H9 (cell line): ENCODE results near the gene SYNE2. TPM values are rescaled to one million over a fixed set of nuclear protein-coding genes. Genes with fewer than 3 reads are reported as not detected.

Experiments used
- DNase-seq: peaks from one replicate; pipeline ENCODE4 v3.0.0-alpha.2; 2017
- H2AFZ ChIP-seq: one replicate; pipeline ENCODE4 v1.6.1; 2013; ENCODE audit warnings: mild to moderate bottlenecking, low read length, control low read depth, moderate library complexity
- H2AK5ac ChIP-seq: 2 replicates; pipeline ENCODE4 v1.6.1; 2013; ENCODE audit warnings: low read length, control low read depth, mixed read lengths; ENCODE audit not compliant: insufficient read length
- H2BK120ac ChIP-seq: one replicate; pipeline ENCODE4 v1.6.1; 2013; ENCODE audit warnings: low read depth, mild to moderate bottlenecking, low read length, control low read depth, inconsistent platforms; ENCODE audit not compliant: poor library complexity, severe bottlenecking
- H2BK12ac ChIP-seq: 2 replicates; pipeline ENCODE4 v1.6.1; 2013; ENCODE audit warnings: low read length, control low read depth, mixed read lengths, low read depth; ENCODE audit not compliant: insufficient read length
- H2BK15ac ChIP-seq: 2 replicates; pipeline ENCODE4 v1.6.1; 2013; ENCODE audit warnings: low read depth, low read length, control low read depth
- H2BK20ac ChIP-seq: one replicate; pipeline ENCODE4 v1.6.1; 2013; ENCODE audit warnings: low read depth, mild to moderate bottlenecking, low read length, control low read depth, inconsistent platforms; ENCODE audit not compliant: poor library complexity, severe bottlenecking
- H2BK5ac ChIP-seq: 2 replicates; pipeline ENCODE4 v1.6.1; 2013; ENCODE audit warnings: low read length, control low read depth, mixed read lengths; ENCODE audit not compliant: insufficient read length
- H3K14ac ChIP-seq: 2 replicates; pipeline ENCODE4 v1.6.1; 2013; ENCODE audit warnings: low read length, control low read depth; ENCODE audit not compliant: insufficient read depth
- H3K18ac ChIP-seq: 2 replicates; pipeline ENCODE4 v1.6.1; 2013; ENCODE audit warnings: low read depth, mild to moderate bottlenecking, mixed read lengths, low read length, control low read depth; ENCODE audit not compliant: insufficient read length
- H3K23ac ChIP-seq: 2 replicates; pipeline ENCODE4 v1.6.1; 2013; ENCODE audit warnings: low read length, control low read depth, mixed read lengths, low read depth; ENCODE audit not compliant: insufficient read length
- H3K23me2 ChIP-seq: 2 replicates; pipeline ENCODE4 v1.6.1; 2013; ENCODE audit warnings: low read depth, mild to moderate bottlenecking, mixed read lengths, low read length, control low read depth; ENCODE audit not compliant: insufficient read length, poor library complexity, severe bottlenecking
- H3K27ac ChIP-seq: 2 replicates; pipeline ENCODE4 v1.5.1; 2013; ENCODE audit warnings: low read length, control low read depth, mixed read lengths, low read depth; ENCODE audit not compliant: insufficient read length
- H3K27me3 ChIP-seq: 2 replicates; pipeline ENCODE4 v1.6.1; 2013; ENCODE audit warnings: low read length, control low read depth, inconsistent platforms; ENCODE audit not compliant: insufficient read depth
- H3K4ac ChIP-seq: 2 replicates; pipeline ENCODE4 v1.6.1; 2013; ENCODE audit warnings: low read depth, mild to moderate bottlenecking, control low read depth, inconsistent platforms, low read length, moderate library complexity
- H3K4me1 ChIP-seq: 2 replicates; pipeline ENCODE4 v1.6.1; 2013; ENCODE audit warnings: low read length, control low read depth, inconsistent platforms; ENCODE audit not compliant: insufficient read depth
- H3K4me2 ChIP-seq: 2 replicates; pipeline ENCODE4 v1.6.1; 2013; ENCODE audit warnings: low read length, control low read depth, mixed read lengths; ENCODE audit not compliant: insufficient read length, insufficient read depth
- H3K56ac ChIP-seq: 2 replicates; pipeline ENCODE4 v1.6.1; 2013; ENCODE audit warnings: low read depth, mild to moderate bottlenecking, mixed read lengths, low read length, control low read depth; ENCODE audit not compliant: insufficient read length
- H3K79me1 ChIP-seq: 2 replicates; pipeline ENCODE4 v1.6.1; 2013; ENCODE audit warnings: low read depth, mild to moderate bottlenecking, moderate library complexity, low read length, control low read depth, inconsistent platforms; ENCODE audit not compliant: insufficient read depth, poor library complexity, severe bottlenecking
- H3K79me2 ChIP-seq: 2 replicates; pipeline ENCODE4 v1.6.1; 2013; ENCODE audit warnings: low read length, control low read depth, inconsistent platforms; ENCODE audit not compliant: insufficient read depth
- H3K9ac ChIP-seq: 2 replicates; pipeline ENCODE4 v1.6.1; 2013; ENCODE audit warnings: low read length, control low read depth, mixed read lengths; ENCODE audit not compliant: insufficient read length; ENCODE audit errors: extremely low read depth
- H3K9me3 ChIP-seq: one replicate; pipeline ENCODE4 v1.6.1; 2013; ENCODE audit warnings: low read depth, low read length, inconsistent platforms; ENCODE audit not compliant: control insufficient read depth
- H3T11ph ChIP-seq: one replicate; pipeline ENCODE4 v1.6.1; 2013; ENCODE audit warnings: mild to moderate bottlenecking, low read length, control low read depth, inconsistent platforms
- H4K20me1 ChIP-seq: one replicate; pipeline ENCODE4 v1.6.1; 2013; ENCODE audit not compliant: control insufficient read depth, insufficient read length, insufficient read depth
- H4K5ac ChIP-seq: 2 replicates; pipeline ENCODE4 v1.6.1; 2013; ENCODE audit warnings: low read depth, mild to moderate bottlenecking, mixed read lengths, low read length, control low read depth; ENCODE audit not compliant: insufficient read length
- H4K8ac ChIP-seq: replicated peaks from 2 replicates; pipeline ENCODE4 v1.6.1; 2013; ENCODE audit warnings: low read length, control low read depth, mixed read lengths, low read depth; ENCODE audit not compliant: insufficient read length
- H4K91ac ChIP-seq: 2 replicates; pipeline ENCODE4 v1.6.1; 2013; ENCODE audit warnings: low read depth, mild to moderate bottlenecking, moderate library complexity, mixed read lengths, low read length, control low read depth; ENCODE audit not compliant: insufficient read length
- H3K27ac Mint-ChIP-seq, 3 experiments: 2 replicates in 2 of 3; 3 replicates in 1 of 3; pipeline ENCODE4 v1.8.0; 2020 to 2021; ENCODE audit warnings: mixed read lengths in 3 of 3, mild to moderate bottlenecking in 1 of 3, moderate library complexity in 1 of 3
- H3K27me3 Mint-ChIP-seq: 2 replicates; pipeline ENCODE4 v1.8.0; 2021; ENCODE audit warnings: low read depth, mild to moderate bottlenecking, moderate library complexity, mixed read lengths
- H3K36me3 Mint-ChIP-seq, 3 experiments: 2 replicates in 2 of 3; 3 replicates in 1 of 3; pipeline ENCODE4 v1.8.0; 2020 to 2021; ENCODE audit warnings: low read depth in 3 of 3, mixed read lengths in 3 of 3; ENCODE audit not compliant: insufficient read depth in 1 of 3
- H3K4me1 Mint-ChIP-seq, 2 experiments: 2 replicates each; pipeline ENCODE4 v1.8.0; 2020; ENCODE audit warnings: mixed read lengths in 2 of 2
- H3K4me3 Mint-ChIP-seq, 2 experiments: 2 replicates in 1 of 2; 3 replicates in 1 of 2; pipeline ENCODE4 v1.8.0; 2020 to 2021; ENCODE audit warnings: mild to moderate bottlenecking in 2 of 2, mixed read lengths in 2 of 2, moderate library complexity in 1 of 2
- H3K9me3 Mint-ChIP-seq, 2 experiments: 2 replicates in 1 of 2; 3 replicates in 1 of 2; pipeline ENCODE4 v1.8.0; 2020; ENCODE audit warnings: mild to moderate bottlenecking in 2 of 2, mixed read lengths in 2 of 2, moderate library complexity in 1 of 2
- WGBS: extraction: QIAGEN DNeasy Blood & Tissue Kit; methylation state at CpG from one replicate; pipeline ENCODE4 v1.1.7; 2013; ENCODE audit warnings: missing lambda C conversion rate, low lambda C conversion rate, mixed read lengths; ENCODE audit not compliant: insufficient read length; ENCODE audit errors: extremely low coverage; 5-methylcytosine and 5-hydroxymethylcytosine counted together
- total RNA-seq: library from RNA; stranded (reverse); gene quantifications from 2 replicates; pipeline ENCODE4 v1.2.1, GENCODE V29; 2021
- TF ChIP-seq, protein P1 (sequence below): fragments of 200-600 bp; sonication (generic); conservative IDR thresholded peaks from 3 replicates; pipeline ENCODE4 v1.8.0; 2021; ENCODE audit warnings: antibody characterized with exemption, mild to moderate bottlenecking

Gene SYNE2
- total RNA-seq, 1 experiment from 2014 or later, result 43.3 TPM

DNA sequence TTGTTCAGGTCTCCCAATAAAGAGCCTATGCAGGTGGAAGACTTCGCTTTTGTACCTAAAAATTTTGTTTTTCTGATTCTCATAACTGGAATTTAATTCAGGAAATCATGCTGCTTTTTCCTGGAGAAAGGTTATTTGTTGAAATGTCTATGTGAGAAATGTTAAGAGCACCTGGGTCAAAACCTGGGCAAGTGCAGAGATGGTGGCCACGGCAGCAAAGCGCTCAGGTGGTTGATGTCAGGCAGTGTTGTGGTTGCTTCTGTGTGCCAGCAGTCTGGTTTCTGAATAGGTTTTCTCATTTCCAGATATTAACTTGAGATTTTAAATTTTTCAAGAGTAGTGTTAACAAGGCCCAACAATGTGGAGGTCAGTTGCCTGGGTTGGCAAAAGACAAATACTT, 345.2 kb downstream of the SYNE2 start:
- Mint-ChIP-seq H3K36me3 (peaks cover 7 to 9% (median 8%) of the 10 kb centered on the region in 3 experiments; a peak in 4 of 7 replicates), H3K27ac (no peak overlapping the region), H3K4me3 (no peak overlapping the region), H3K27me3 (no peaks in the 10 kb centered on the region), H3K9me3 (no peaks in the 10 kb centered on the region; a peak in 1 of 5 replicates), H3K4me1 (peaks cover 76 to 78% of the 10 kb centered on the region in 2 experiments)
- no peaks in the 10 kb centered on the region; the same call in 1 of the 2 replicates for H3K4me1 ChIP-seq
- H3K79me1 ChIP-seq, result no peaks in the 10 kb centered on the region
- H2BK15ac ChIP-seq, result no peak overlapping the region
- no CpG with 5 or more reads among the region's 3 CpGs for WGBS
- H2BK5ac ChIP-seq, result no peak overlapping the region
- no peak overlapping the region for H2AK5ac ChIP-seq
- H3K56ac ChIP-seq, result no peak overlapping the region
- DNase-seq, result no peak
- H4K91ac ChIP-seq, result no peak overlapping the region
- no peak overlapping the region for H3K18ac ChIP-seq
- H3K27me3 ChIP-seq, result no peaks in the 10 kb centered on the region
- no peak overlapping the region for H3K23ac ChIP-seq
- H2BK120ac ChIP-seq, result no peak overlapping the region
- no peak overlapping the region for H3K4me2 ChIP-seq
- no peak overlapping the region for H3T11ph ChIP-seq
- H3K79me2 ChIP-seq, result no peaks in the 10 kb centered on the region
- H3K23me2 ChIP-seq, result peaks cover 4% of the 10 kb centered on the region
- no peak overlapping the region for H3K9ac ChIP-seq
- H4K20me1 ChIP-seq, result no peaks in the 10 kb centered on the region
- no peak overlapping the region for H2BK20ac ChIP-seq
- H3K14ac ChIP-seq, result no peak overlapping the region
- H2BK12ac ChIP-seq, result no peak overlapping the region
- H4K8ac ChIP-seq, result no peak overlapping the region
- H3K9me3 ChIP-seq, result no peaks in the 10 kb centered on the region
- no peak overlapping the region for H2AFZ ChIP-seq
- no peak overlapping the region for H3K27ac ChIP-seq
- TF ChIP-seq, protein P1, sequence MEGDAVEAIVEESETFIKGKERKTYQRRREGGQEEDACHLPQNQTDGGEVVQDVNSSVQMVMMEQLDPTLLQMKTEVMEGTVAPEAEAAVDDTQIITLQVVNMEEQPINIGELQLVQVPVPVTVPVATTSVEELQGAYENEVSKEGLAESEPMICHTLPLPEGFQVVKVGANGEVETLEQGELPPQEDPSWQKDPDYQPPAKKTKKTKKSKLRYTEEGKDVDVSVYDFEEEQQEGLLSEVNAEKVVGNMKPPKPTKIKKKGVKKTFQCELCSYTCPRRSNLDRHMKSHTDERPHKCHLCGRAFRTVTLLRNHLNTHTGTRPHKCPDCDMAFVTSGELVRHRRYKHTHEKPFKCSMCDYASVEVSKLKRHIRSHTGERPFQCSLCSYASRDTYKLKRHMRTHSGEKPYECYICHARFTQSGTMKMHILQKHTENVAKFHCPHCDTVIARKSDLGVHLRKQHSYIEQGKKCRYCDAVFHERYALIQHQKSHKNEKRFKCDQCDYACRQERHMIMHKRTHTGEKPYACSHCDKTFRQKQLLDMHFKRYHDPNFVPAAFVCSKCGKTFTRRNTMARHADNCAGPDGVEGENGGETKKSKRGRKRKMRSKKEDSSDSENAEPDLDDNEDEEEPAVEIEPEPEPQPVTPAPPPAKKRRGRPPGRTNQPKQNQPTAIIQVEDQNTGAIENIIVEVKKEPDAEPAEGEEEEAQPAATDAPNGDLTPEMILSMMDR, result no peak
- H3K4ac ChIP-seq, result no peak overlapping the region
- H4K5ac ChIP-seq, result no peak overlapping the region
